Right atrium auricular region (tissue), 2 donors: ENCODE data around the gene KRT35. TPM values are rescaled to one million over a fixed set of nuclear protein-coding genes. Genes with fewer than 3 reads are reported as not detected.

Experiments
- DNase-seq: peaks from one replicate; pipeline ENCODE4 v3.0.0-alpha.2; 2019; ENCODE audit warnings: low spot score
- H3K27ac ChIP-seq, 2 donors: fragments of 200-600 bp; sonication (generic); 1 replicate in 1 of 2; 2 replicates in 1 of 2; pipeline ENCODE4 v1.5.1; 2016 to 2019
- H3K27me3 ChIP-seq, 2 donors: fragments of 200-600 bp; sonication (generic); one replicate each; pipeline versions ENCODE4 v1.5.1 to v1.6.0; 2017 to 2019
- H3K36me3 ChIP-seq: fragments of 200-600 bp; sonication (generic); one replicate; pipeline ENCODE4 v1.5.1; 2016
- H3K4me1 ChIP-seq, 2 donors: fragments of 200-600 bp; sonication (generic); one replicate each; pipeline versions ENCODE4 v1.5.1 to v1.6.0; 2017 to 2019
- H3K4me3 ChIP-seq, 2 donors: fragments of 200-600 bp; sonication (generic); 1 replicate in 1 of 2; 2 replicates in 1 of 2; pipeline ENCODE4 v1.5.1; 2017 to 2019; ENCODE audit warnings: mild to moderate bottlenecking in 1 of 2, moderate library complexity in 1 of 2
- H3K9me3 ChIP-seq, 2 donors: fragments of 200-600 bp; sonication (generic); one replicate each; pipeline ENCODE4 v1.5.1; 2019
- total RNA-seq, 2 donors: library from RNA; depleted of rRNA; stranded (reverse); fragments of >200 nt; gene quantifications; one replicate each; pipeline ENCODE4 v1.1.0, GENCODE V29; 2016
- TF ChIP-seq, protein P1 (sequence below), 2 donors: fragments of 200-600 bp; sonication (generic); IDR thresholded peaks; one replicate each; pipeline ENCODE4 v1.5.1; 2019; ENCODE audit warnings: antibody characterized with exemption in 2 of 2

Gene KRT35
- total RNA-seq, 2 donors from 2014 or later: not detected

DNA sequence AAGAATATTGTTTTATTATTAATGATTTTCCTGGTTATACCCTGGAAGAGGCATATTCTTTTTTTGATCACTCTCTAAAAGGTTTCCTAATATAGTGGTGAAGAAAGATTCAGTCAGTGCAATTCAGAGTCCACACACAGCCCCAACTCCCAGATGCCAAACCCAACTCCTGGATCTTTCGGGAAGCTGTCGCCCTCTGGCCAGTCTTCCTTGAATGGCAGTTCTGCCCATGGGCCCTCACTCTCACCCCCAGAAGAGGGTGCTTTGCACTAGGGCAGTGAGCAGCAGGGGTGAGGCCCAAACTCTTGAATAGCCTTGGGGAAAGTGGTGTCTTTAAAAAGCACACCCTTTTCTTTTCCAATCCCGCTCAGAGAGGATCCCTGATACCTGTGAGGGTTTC, 24.7 kb downstream of the KRT35 start:
- H3K27ac ChIP-seq: no peak overlapping the region
- TF ChIP-seq, protein P1, sequence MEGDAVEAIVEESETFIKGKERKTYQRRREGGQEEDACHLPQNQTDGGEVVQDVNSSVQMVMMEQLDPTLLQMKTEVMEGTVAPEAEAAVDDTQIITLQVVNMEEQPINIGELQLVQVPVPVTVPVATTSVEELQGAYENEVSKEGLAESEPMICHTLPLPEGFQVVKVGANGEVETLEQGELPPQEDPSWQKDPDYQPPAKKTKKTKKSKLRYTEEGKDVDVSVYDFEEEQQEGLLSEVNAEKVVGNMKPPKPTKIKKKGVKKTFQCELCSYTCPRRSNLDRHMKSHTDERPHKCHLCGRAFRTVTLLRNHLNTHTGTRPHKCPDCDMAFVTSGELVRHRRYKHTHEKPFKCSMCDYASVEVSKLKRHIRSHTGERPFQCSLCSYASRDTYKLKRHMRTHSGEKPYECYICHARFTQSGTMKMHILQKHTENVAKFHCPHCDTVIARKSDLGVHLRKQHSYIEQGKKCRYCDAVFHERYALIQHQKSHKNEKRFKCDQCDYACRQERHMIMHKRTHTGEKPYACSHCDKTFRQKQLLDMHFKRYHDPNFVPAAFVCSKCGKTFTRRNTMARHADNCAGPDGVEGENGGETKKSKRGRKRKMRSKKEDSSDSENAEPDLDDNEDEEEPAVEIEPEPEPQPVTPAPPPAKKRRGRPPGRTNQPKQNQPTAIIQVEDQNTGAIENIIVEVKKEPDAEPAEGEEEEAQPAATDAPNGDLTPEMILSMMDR (IDR thresholded peaks at IDR 0.05): no peak
- H3K4me3 ChIP-seq: no peak overlapping the region
- no peaks in the 10 kb centered on the region for H3K36me3 ChIP-seq
- no peak for DNase-seq
- no peaks in the 10 kb centered on the region for H3K4me1 ChIP-seq
- H3K9me3 ChIP-seq: peaks cover 0 to 13% of the 10 kb centered on the region in 2 donors
- H3K27me3 ChIP-seq: no peaks in the 10 kb centered on the region

DNA sequence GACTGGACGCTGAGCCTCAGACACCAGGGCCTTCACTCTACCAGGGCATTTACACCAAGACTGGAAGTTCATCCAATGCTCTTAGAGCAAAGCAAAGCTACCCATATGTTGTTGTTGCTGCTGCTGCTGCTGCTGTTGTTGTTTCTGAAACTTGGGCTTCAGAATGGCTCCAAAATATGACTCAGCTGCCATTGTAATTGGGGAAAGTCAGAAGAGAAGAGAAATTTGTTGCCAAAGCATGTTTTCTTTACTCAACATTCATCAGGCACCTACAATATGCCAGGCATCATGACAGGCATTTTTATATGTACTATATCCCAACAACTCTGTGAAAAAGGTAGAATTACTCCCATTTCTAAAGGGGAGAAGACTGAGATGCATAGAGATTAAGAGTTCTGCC, 25.7 kb downstream of the KRT35 start:
- no peaks in the 10 kb centered on the region for H3K27me3 ChIP-seq
- no peak for DNase-seq
- no peak overlapping the region for H3K4me3 ChIP-seq
- H3K36me3 ChIP-seq: no peaks in the 10 kb centered on the region
- TF ChIP-seq, protein P1 (IDR thresholded peaks at IDR 0.05): no peak
- no peak overlapping the region for H3K27ac ChIP-seq
- no peaks in the 10 kb centered on the region for H3K4me1 ChIP-seq
- peaks cover 0 to 16% of the 10 kb centered on the region in 2 donors for H3K9me3 ChIP-seq

DNA sequence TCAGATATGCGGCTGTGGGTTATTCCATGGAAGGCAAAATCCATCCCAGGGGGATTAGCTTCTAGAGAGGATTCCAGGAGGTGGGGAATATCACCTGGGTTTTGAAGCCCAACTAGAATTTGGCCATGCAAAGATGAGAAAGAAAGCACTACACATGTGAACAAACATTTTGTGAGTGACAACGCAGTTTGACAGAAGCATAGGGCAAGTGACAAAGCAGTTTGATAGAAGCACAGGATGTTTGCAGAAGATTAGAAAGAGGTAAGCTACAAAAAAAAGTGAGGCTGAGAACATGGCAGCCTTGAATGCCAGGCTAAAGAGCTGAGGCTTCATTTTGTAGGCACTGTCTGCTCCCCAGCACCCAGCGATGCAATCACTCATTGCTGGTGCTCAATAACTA, 27.9 kb downstream of the KRT35 start:
- TF ChIP-seq, protein P1 (IDR thresholded peaks at IDR 0.05): no peak
- no peaks in the 10 kb centered on the region for H3K4me1 ChIP-seq
- no peaks in the 10 kb centered on the region for H3K27me3 ChIP-seq
- H3K9me3 ChIP-seq: peaks cover 0 to 16% of the 10 kb centered on the region in 2 donors
- H3K4me3 ChIP-seq: no peak overlapping the region
- no peak for DNase-seq
- H3K36me3 ChIP-seq: no peaks in the 10 kb centered on the region
- H3K27ac ChIP-seq: no peak overlapping the region

DNA sequence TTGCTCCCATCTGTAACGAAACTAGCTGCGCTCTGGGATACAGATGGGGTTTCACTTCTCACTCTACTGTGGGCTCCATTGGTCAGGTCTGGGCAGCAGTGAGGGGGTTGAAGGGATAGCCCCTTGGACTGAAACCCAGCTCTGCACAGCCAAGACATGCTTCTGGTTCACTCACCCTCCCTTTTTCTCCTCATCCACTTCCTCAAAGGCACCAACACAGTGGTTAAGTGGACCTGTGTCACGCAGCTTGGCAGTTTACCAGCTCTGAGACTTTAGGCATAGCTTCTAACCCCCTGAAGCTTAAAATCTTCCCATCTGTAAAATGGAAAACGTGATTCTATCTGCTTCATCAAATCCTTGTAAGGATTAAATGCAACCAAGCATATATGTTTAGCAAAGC, 28.7 kb downstream of the KRT35 start:
- H3K9me3 ChIP-seq: peaks cover 0 to 16% of the 10 kb centered on the region in 2 donors
- H3K27me3 ChIP-seq: no peaks in the 10 kb centered on the region
- H3K4me1 ChIP-seq: no peaks in the 10 kb centered on the region
- H3K4me3 ChIP-seq: no peak overlapping the region
- H3K27ac ChIP-seq: no peak overlapping the region
- TF ChIP-seq, protein P1 (IDR thresholded peaks at IDR 0.05): no peak
- DNase-seq: no peak
- no peaks in the 10 kb centered on the region for H3K36me3 ChIP-seq

DNA sequence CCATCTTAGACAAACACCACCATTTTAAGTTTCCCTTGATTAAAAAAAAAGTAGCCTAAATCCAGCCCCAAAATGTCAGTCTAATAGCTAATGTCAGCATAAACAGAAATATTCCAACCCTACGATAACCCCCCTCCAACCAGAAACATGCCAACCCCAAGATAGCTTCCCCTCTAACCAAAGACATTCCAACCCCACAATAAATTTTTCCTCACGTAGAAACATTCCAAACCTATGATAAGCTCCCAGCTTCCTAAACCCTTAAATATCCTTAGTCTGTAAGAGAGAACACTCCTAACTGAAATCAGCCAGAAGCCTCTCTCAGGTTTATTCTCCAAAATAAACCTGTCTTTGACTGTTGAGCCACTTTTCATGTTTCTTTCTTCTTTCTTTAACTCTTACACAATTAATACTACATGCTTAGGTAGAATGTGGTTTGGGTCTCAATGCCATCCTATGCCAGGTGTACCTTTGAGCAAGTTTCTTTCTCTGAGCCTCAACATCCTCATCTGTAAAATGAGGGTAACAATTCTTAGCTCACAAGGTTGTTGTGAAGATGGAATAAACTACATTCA, 29.7 kb downstream of the KRT35 start:
- no peak overlapping the region for H3K4me3 ChIP-seq
- TF ChIP-seq, protein P1 (IDR thresholded peaks at IDR 0.05): no peak
- no peak overlapping the region for H3K27ac ChIP-seq
- H3K27me3 ChIP-seq: no peaks in the 10 kb centered on the region
- no peaks in the 10 kb centered on the region for H3K36me3 ChIP-seq
- H3K4me1 ChIP-seq: no peaks in the 10 kb centered on the region
- DNase-seq: no peak
- peaks cover 0 to 16% of the 10 kb centered on the region in 2 donors for H3K9me3 ChIP-seq

DNA sequence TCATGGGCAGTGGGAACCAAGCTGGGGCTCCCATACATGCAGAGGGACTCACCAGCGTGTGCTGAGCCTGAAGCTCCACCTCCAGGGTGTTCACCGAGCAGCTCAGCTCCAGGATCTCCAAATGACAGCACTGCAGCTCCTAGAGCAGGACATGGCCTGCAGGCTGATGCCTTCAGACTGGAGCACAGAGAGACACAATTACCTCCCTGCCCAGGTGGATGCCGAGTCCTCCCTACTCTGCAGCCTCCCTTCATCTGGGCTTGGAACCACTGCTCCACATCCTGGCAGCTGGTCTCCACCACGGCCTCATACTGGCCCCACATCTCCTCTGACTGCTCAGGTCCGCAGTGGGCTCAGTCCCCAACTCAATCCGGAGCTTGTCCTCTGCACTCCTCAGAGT, 31.9 kb downstream of the KRT35 start:
- Histone ChIP-seq H3K27me3 (peaks cover 0 to 2% of the 10 kb centered on the region in 2 donors), H3K4me1 (no peaks in the 10 kb centered on the region)
- TF ChIP-seq, protein P1 (IDR thresholded peaks at IDR 0.05): no peak

More for the DNA sequence above, 31.9 kb downstream of the KRT35 start:
- H3K4me3 ChIP-seq: no peak overlapping the region
- DNase-seq: no peak
- no peaks in the 10 kb centered on the region for H3K36me3 ChIP-seq
- H3K9me3 ChIP-seq: peaks cover 0 to 24% of the 10 kb centered on the region in 2 donors
- no peak overlapping the region for H3K27ac ChIP-seq
